A549 treated with CpdA at 1 μM for 4 hours (cell line): ENCODE results near the gene TEX52. TPM values are rescaled to one million over a fixed set of nuclear protein-coding genes. Genes with fewer than 3 reads are reported as not detected.

Experiments used
- total RNA-seq: library from RNA; stranded (reverse); fragments of 200-300 nt; extraction: Qiagen RNA extraction; gene quantifications from 5 replicates; pipeline ENCODE4 v1.2.3, GENCODE V29; 2022; ENCODE audit warnings: low read depth

The TEX52 gene
- total RNA-seq, result not detected in 5 replicates

GRCh38 chr12:2857021-2857431 is at the start of gene TEX52:
TEX52 (minus strand) TSS chr12:2857039; CDS start chr12:2857026, 13 bp downstream.

GRCh38 chr12:2890388-2891239 is 33.8 kb upstream of the TEX52 start, which contains the start of gene TULP3:
TULP3 (plus strand) TSS chr12:2890891; CDS start chr12:2890948, 57 bp downstream.

DNA sequence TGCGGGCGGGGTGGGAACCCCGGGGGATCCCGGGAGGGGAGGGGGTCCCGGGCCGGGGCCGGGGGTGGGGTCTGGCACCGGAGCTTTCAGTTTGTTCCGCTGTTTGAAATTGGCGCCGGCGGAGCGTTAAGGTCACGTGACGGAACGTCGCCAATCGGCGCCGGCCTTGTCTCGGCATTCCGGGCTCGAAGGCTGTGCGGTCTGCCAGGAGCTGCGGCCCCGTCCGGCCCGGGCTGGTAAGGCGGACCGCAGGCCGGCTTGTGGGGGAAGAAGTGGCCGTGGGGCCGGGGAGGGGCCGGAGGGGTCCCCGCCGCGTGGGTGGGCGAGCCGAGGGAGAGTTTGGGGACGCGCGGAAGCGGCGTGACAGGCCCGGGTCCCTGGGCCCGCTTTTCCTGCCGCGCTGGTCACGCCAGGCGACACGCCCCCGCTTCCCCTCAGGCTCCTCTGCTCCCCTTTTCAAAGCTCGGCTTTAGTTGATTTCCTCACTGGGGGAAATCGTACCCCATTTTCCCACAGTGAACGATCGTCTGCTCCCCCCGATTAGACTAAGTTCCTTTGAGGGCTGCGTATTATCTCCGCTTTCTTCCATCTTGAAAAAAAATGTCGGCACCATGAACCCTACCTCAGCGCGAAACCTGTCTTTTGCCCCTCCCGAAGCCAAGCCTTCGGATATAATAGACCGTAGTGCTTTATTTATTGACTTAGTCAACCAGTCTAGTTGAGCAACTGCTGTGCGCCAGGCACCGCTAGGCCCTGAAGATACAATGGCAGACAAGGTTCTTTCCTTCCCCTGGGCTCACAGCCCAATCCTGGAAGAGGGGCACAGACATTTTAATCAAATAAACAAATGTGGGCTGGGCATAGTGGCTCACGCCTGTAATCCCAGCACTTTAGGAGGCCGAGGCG is 20.5 kb upstream of the TEX52 start, which contains the start of the genes FOXM1 and RHNO1:
Gene FOXM1 (minus strand): TSS at position 128 of the 906 bp plus-strand sequence. CDS start 2,696 bp downstream, outside the sequence.
Gene RHNO1 (plus strand): TSS at position 177 of the 906 bp plus-strand sequence. CDS start 8,144 bp downstream, outside the sequence.

GRCh38 chr12:2834581-2835491 is 22.0 kb downstream of the TEX52 start, which contains the start of gene NRIP2:
NRIP2 (minus strand) TSS chr12:2835035; CDS start chr12:2834983, 52 bp downstream.

DNA sequence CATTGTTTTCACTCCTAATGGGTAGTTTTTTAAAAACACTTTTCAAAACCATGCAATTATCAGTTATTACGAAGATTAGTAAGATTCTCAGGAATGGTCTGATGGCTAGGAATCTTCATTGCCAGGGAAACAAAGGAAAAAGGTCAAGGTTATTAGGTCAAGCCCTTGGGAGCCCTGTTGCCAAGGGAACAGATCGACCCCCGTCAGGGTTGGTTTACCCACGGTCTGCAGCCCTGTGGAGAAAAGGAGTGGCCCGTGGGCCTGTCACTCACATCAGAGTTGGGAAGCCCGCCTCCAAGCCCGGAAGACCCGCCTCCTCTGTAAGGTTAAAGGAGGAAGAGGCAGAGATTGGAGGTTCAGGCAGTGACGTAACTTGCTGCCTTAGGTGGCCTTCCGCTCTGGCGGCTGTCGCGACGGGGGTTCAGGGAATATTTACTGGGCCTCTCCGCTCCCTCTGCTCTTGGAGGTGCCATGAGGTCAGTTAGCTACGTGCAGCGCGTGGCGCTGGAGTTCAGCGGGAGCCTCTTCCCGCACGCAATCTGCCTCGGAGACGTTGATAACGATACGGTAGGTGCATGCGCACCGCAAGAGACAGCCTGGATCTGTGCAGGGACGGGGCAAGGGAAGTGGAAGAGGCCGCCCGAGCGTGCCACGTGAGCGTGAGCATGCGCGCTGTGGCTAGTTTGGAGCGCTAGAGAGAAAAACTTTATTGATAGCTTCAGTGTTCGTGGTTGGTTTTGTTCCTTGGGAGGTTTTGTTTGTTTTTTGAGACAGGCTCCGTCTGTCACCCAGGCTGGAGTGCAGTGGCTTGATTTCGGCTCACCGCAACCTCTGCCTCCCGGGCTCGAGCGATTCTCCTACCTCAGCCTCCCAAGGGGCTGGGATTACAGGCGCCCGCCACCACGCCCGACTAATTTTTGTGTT is 44.3 kb downstream of the TEX52 start, which contains the start of gene ITFG2:
Gene ITFG2 (plus strand): TSS at position 379 of the 924 bp plus-strand sequence. CDS start 93 bp downstream, at position 472.

Other genes with a start within 250 kb of the TEX52 start
- 99.4 to 130 TPM (median 124 TPM) in 5 replicates for gene FKBP4, start 62.1 kb downstream of the TEX52 start, total RNA-seq
- gene ITFG2, start 44.4 kb downstream of the TEX52 start, total RNA-seq, result 15.8 to 17.3 TPM (median 17.0 TPM) in 5 replicates
- not detected in 5 replicates for gene NRIP2, start 22.0 kb downstream of the TEX52 start, total RNA-seq
- 95.5 to 99.3 TPM (median 96.8 TPM) in 5 replicates for gene FOXM1, start 20.1 kb upstream of the TEX52 start, total RNA-seq
- gene RHNO1, start 20.2 kb upstream of the TEX52 start, total RNA-seq, result 43.2 to 49.8 TPM (median 46.7 TPM) in 5 replicates
- 16.9 to 23.9 TPM (median 20.7 TPM) in 5 replicates for gene TULP3, start 33.9 kb upstream of the TEX52 start, total RNA-seq
- gene TEAD4, start 102.4 kb upstream of the TEX52 start, total RNA-seq, result 38.7 to 47.0 TPM (median 45.5 TPM) in 5 replicates
- gene TSPAN9, start 220.3 kb upstream of the TEX52 start, total RNA-seq, result 16.7 to 22.0 TPM (median 19.1 TPM) in 5 replicates